ENCODE measurements around the gene SLC10A7. TPM values are rescaled to one million over a fixed set of nuclear protein-coding genes. Genes with fewer than 3 reads are reported as not detected.

The SLC10A7 gene
- total and polyA plus RNA-seq, 10 of the 15 experiments (the other 5 are each of a cell fraction or from before 2014, with no cell fraction given): 4.6 to 23.7 (median 15.6) TPM

GRCh38 chr4:146261041-146261440 is 260.7 kb downstream of the SLC10A7 start:
- CTCF ChIA-PET: interaction anchor here (0.8 kb wide), 1 partner anchor 16 kb away, joined by 3 read pairs; no protein-coding TSS in a partner anchor
- no peak for FAIRE-seq
- no peak for TF ChIP-seq EED (IDR thresholded peaks at IDR 0.05; ENCODE audit: low read depth)
- no peak for TF ChIP-seq IRF4 (IDR thresholded peaks at IDR 0.05; ENCODE audit: low read depth, low read length)
- TF ChIP-seq WRNIP1 (IDR thresholded peaks at IDR 0.05; ENCODE audit: borderline replicate concordance, low read depth, low read length): no peak
- TF ChIP-seq KLF5 (IDR thresholded peaks at IDR 0.05; ENCODE audit: partially characterized antibody): no peak
- no peak for TF ChIP-seq SRF (IDR thresholded peaks at IDR 0.05; ENCODE audit: low read depth in 2 of 2, low read length in 2 of 2)
- no peak for TF ChIP-seq FOS (IDR thresholded peaks at IDR 0.05; ENCODE audit: borderline replicate concordance, extremely low read depth, insufficient read length)
- TF ChIP-seq POLR2A (IDR thresholded peaks at IDR 0.05; ENCODE audit: low read depth, low read length): no peak
- TF ChIP-seq, protein P1, sequence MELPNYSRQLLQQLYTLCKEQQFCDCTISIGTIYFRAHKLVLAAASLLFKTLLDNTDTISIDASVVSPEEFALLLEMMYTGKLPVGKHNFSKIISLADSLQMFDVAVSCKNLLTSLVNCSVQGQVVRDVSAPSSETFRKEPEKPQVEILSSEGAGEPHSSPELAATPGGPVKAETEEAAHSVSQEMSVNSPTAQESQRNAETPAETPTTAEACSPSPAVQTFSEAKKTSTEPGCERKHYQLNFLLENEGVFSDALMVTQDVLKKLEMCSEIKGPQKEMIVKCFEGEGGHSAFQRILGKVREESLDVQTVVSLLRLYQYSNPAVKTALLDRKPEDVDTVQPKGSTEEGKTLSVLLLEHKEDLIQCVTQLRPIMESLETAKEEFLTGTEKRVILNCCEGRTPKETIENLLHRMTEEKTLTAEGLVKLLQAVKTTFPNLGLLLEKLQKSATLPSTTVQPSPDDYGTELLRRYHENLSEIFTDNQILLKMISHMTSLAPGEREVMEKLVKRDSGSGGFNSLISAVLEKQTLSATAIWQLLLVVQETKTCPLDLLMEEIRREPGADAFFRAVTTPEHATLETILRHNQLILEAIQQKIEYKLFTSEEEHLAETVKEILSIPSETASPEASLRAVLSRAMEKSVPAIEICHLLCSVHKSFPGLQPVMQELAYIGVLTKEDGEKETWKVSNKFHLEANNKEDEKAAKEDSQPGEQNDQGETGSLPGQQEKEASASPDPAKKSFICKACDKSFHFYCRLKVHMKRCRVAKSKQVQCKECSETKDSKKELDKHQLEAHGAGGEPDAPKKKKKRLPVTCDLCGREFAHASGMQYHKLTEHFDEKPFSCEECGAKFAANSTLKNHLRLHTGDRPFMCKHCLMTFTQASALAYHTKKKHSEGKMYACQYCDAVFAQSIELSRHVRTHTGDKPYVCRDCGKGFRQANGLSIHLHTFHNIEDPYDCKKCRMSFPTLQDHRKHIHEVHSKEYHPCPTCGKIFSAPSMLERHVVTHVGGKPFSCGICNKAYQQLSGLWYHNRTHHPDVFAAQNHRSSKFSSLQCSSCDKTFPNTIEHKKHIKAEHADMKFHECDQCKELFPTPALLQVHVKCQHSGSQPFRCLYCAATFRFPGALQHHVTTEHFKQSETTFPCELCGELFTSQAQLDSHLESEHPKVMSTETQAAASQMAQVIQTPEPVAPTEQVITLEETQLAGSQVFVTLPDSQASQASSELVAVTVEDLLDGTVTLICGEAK (IDR thresholded peaks at IDR 0.05; ENCODE audit: borderline replicate concordance): no peak
- TF ChIP-seq ETV6 (conservative IDR thresholded peaks at IDR 0.05 in 1 of 2, IDR thresholded peaks at IDR 0.05 in 1 of 2; ENCODE audit: borderline replicate concordance in 1 of 2, low read depth in 1 of 2): no peak
- TF ChIP-seq MYC (IDR thresholded peaks at IDR 0.05; ENCODE audit: insufficient read depth, insufficient read length, insufficient replicate concordance, low read length, severe bottlenecking): no peak
- TF ChIP-seq REST (IDR thresholded peaks at IDR 0.05; ENCODE audit: low read depth, low read length): no peak
- TF ChIP-seq BRCA1 (IDR thresholded peaks at IDR 0.05; ENCODE audit: low read depth, low read length): no peak
- no peak for TF ChIP-seq PAX5 (IDR thresholded peaks at IDR 0.05; ENCODE audit: borderline replicate concordance, low read depth, low read length)
- no peak for TF ChIP-seq E4F1 (IDR thresholded peaks at IDR 0.05; ENCODE audit: borderline replicate concordance, partially characterized antibody)

More at GRCh38 chr4:146261041-146261440, 260.7 kb downstream of the SLC10A7 start:
- Histone ChIP-seq H3K9me3 (replicated peaks; ENCODE audit: control insufficient read depth, insufficient read depth, low read length) (no peaks in the 10 kb centered on the region), H3K36me3 (ENCODE audit: control insufficient read depth in 2 of 2, insufficient read depth in 2 of 2, low read length in 1 of 2) (peaks cover 0 to 4% of the 10 kb centered on the region in 2 experiments; a peak in 1 of 4 replicates), H3K27me3 (replicated peaks in 1 of 2; ENCODE audit: control insufficient read depth in 2 of 2, insufficient read depth in 2 of 2, low read length in 1 of 2) (no peaks in the 10 kb centered on the region), H4K20me1 (ENCODE audit: control insufficient read depth, insufficient read depth) (no peaks in the 10 kb centered on the region), H3K4me1 (ENCODE audit: control insufficient read depth, insufficient read depth, low read length) (no peaks in the 10 kb centered on the region), H3K4me3 (no peak overlapping the region), H3K9ac (ENCODE audit: control insufficient read depth, insufficient read depth, low read length) (no peak overlapping the region), H3K4me2 (ENCODE audit: control insufficient read depth, insufficient read depth) (no peak overlapping the region), H3K79me2 (ENCODE audit: control insufficient read depth, insufficient read depth, low read length) (no peaks in the 10 kb centered on the region), H3K27ac (ENCODE audit: control insufficient read depth, insufficient read depth) (no peak overlapping the region), H2AFZ (ENCODE audit: control insufficient read depth, low read depth, low read length) (no peak overlapping the region)
- intact Hi-C loops (cut with micrococcal nuclease; ENCODE audit: unreplicated experiment): no loop called here
- SMC1A ChIA-PET (ENCODE audit: uncharacterized antibody, unreplicated experiment): interaction anchor here (1.2 to 3.4 kb wide), 4 partner anchors 9 to 82 kb away, joined by 4 to 28 read pairs (median 14); no protein-coding TSS in a partner anchor
- RAD21 ChIA-PET (ENCODE audit: unreplicated experiment): interaction anchor here (0.6 kb wide), 1 partner anchor 536 kb away, joined by 3 read pairs; no protein-coding TSS in a partner anchor
- in situ Hi-C loops (cut with MboI): no loop called here
- DNase-seq (ENCODE audit: low read depth, low spot score): no peak
- POLR2A ChIA-PET: interaction anchor here (1.3 kb wide), 1 partner anchor 52 kb away, joined by 3 read pairs; no protein-coding TSS in a partner anchor
- BruUV-seq (replicated peaks): no TSS peak
- ATAC-seq: no peak
- WGBS (ENCODE audit: insufficient coverage, insufficient replicate concordance, low lambda C conversion rate, missing lambda C conversion rate): 100% methylated on average over 2 of the region's 2 CpGs
